OCI-LY3 (cell line): ENCODE data around the gene PRDM16.

Source experiments
- CTCF ChIP-seq: fragments of 200-600, 300-600 bp; sonication (generic); IDR thresholded peaks from 2 replicates; pipeline ENCODE4 v1.5.1; 2014; ENCODE audit warnings: antibody characterized with exemption, low read length, low read depth
- EZH2phosphoT487 ChIP-seq: fragments of 200-600 bp; shearing (Covaris generic); IDR thresholded peaks from 2 replicates; pipeline ENCODE4 v1.6.1; 2018; ENCODE audit warnings: antibody characterized with exemption, mixed run types, low read depth

- TF ChIP-seq CTCF = no peak
- TF ChIP-seq EZH2phosphoT487 = no peak
Observed at GRCh38 chr1:3258386-3259003, 189.5 kb downstream of the PRDM16 start.
